Measurements from ENCODE around the gene RIPK1. TPM values are rescaled to one million over a fixed set of nuclear protein-coding genes. Genes with fewer than 3 reads are reported as not detected.
"Not testable (repeated sequence)": the region's sequence is repeated elsewhere in the genome, so short reads cannot be mapped to it uniquely, and the experiment has no call there.

RIPK1 gene
- total RNA-seq, 1 donor from 2014 or later: 17.0 TPM

DNA sequence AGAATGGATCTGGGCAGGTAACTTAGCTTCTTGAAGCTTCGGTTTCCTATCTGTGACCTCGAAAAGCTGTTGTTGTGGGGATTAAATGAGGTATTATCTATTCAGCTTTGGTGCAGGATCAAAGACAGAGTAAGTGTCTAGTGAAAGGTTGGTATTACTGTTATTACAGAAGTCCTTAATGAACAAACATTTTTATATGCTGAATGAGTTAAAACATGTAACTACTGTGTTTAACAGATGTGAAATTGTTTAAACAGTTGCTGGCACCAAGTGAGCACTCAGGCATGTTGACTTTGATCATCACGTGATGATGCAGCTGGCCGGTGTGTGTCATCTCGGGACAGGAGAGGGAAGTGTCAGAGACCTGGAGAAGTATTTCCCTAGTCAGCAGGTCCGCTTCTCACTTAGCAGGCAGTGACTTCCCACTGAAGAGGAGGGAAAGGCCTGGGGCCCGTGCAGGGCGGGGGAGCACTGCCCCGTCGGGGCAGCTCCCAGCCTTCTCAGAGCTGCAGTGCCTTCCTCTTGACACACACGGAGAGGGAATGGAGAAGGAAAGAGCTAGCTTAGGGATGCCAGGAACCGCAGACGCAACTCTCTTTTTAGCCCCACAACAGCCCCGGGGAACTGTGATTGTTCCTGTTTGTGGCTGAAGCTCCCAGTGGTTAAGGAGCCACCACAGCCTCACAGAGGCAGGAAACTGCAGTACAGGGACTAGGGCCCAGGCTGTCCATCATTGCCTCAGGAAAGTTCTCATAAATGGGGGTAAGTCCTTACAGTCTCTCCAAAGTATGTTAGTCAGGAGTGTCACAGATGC lies 71.0 kb downstream of the RIPK1 start:
- no peak overlapping the region for H3K4me3 Mint-ChIP-seq
- H3K27ac Mint-ChIP-seq: no peak overlapping the region
- H3K36me3 Mint-ChIP-seq (ENCODE audit: low read depth): peaks cover 6% of the 10 kb centered on the region
- no peak for DNase-seq
- intact Hi-C loops (cut with micrococcal nuclease): no loop called here
- no peaks in the 10 kb centered on the region for H3K9me3 Mint-ChIP-seq
- peaks cover 8% of the 10 kb centered on the region for H3K4me1 Mint-ChIP-seq
- H3K27me3 Mint-ChIP-seq: no peaks in the 10 kb centered on the region

DNA sequence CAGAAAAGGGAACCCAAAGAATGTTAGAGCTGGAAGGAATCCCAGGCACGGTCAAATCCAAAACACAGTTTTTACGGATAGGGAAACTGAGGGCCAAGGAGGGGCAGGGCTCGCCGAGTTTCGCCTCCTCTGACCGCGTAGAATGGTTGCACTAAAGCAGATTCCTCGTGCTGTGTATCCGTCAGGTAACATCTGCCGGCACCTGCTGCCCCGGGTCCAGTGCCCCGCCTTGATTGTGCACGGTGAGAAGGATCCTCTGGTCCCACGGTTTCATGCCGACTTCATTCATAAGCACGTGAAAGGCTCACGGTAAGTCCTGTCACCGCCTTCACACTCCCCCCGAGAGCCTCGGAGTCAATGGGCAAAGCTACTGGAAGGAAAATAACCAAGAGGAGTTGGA lies 71.9 kb downstream of the RIPK1 start:
- Mint-ChIP-seq H3K27ac (no peak overlapping the region), H3K9me3 (no peaks in the 10 kb centered on the region), H3K36me3 (ENCODE audit: low read depth) (peaks cover 6% of the 10 kb centered on the region), H3K4me3 (no peak overlapping the region), H3K27me3 (no peaks in the 10 kb centered on the region), H3K4me1 (peaks cover 14% of the 10 kb centered on the region)
- DNase-seq: no peak
- intact Hi-C loops (cut with micrococcal nuclease): no loop called here

GRCh38 chr6:3142536-3142935 lies 74.2 kb downstream of the RIPK1 start:
- H3K4me3 Mint-ChIP-seq: no peak overlapping the region
- peaks cover 14% of the 10 kb centered on the region for H3K4me1 Mint-ChIP-seq
- peaks cover 2% of the 10 kb centered on the region for H3K9me3 Mint-ChIP-seq
- no peak for DNase-seq
- peaks cover 6% of the 10 kb centered on the region for H3K36me3 Mint-ChIP-seq (ENCODE audit: low read depth)
- intact Hi-C loops (cut with micrococcal nuclease): no loop called here
- H3K27ac Mint-ChIP-seq: no peak overlapping the region
- no peaks in the 10 kb centered on the region for H3K27me3 Mint-ChIP-seq

DNA sequence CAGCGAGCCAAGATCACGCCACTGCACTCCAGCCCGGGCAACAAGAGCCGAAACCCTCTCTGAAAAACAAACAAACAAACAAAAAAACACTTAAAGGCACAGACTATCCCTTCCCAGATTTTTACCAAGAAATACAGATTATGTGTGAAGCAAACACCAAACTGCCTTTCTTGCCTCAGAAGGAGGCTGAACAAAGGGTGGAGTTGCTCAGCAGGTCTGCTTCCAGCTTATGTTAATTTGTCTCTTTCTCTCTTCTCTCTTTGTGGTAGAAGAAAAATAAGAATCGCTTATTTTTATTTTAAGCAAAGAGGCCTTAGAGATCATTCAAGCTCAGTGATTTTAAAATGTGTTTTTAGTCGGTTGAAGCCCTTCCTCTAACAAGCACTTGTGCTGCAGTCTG lies 74.9 kb downstream of the RIPK1 start:
- H3K9me3 Mint-ChIP-seq: peaks cover 3% of the 10 kb centered on the region
- no peak overlapping the region for H3K27ac Mint-ChIP-seq
- H3K36me3 Mint-ChIP-seq (ENCODE audit: low read depth): peaks cover 6% of the 10 kb centered on the region
- H3K4me3 Mint-ChIP-seq: no peak overlapping the region
- H3K27me3 Mint-ChIP-seq: no peaks in the 10 kb centered on the region
- DNase-seq: no peak
- peaks cover 14% of the 10 kb centered on the region for H3K4me1 Mint-ChIP-seq
- intact Hi-C loops (cut with micrococcal nuclease): no loop called here

- Mint-ChIP-seq H3K4me3 (no peak overlapping the region), H3K36me3 (ENCODE audit: low read depth) (peaks cover 6% of the 10 kb centered on the region), H3K27me3 (no peaks in the 10 kb centered on the region), H3K27ac (peak overlapping the region; percentile 4), H3K4me1 (peaks cover 6% of the 10 kb centered on the region), H3K9me3 (peaks cover 3% of the 10 kb centered on the region)
- DNase-seq: no peak
- intact Hi-C loops (cut with micrococcal nuclease): no loop called here
Measured at GRCh38 chr6:3144571-3144970, 76.3 kb downstream of the RIPK1 start.

GRCh38 chr6:3147914-3148757 lies 79.8 kb downstream of the RIPK1 start:
- no peak overlapping the region for H3K27ac Mint-ChIP-seq

DNA sequence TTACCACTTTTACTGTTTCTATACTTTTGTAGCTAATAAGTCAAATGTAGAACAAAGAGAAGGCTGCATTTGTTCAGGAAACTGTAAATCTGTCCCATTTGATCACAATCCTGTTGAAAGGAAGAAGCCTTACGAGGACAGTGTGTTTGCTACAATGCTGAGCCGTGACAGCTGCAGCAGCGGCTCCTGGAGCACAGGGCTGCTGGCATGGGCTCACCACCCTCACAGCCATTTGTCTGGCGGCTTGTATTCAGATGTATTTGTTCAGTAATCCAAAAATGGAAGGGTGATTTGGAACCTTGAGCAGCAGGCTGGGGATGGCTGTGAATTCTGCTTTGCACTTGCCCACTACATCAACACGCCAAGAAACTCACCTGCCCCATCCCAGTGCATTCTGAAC lies 83.4 kb downstream of the RIPK1 start:
- Mint-ChIP-seq H3K4me3 (no peak overlapping the region), H3K4me1 (peaks cover 4% of the 10 kb centered on the region), H3K9me3 (peaks cover 3% of the 10 kb centered on the region), H3K27ac (no peak overlapping the region), H3K36me3 (ENCODE audit: low read depth) (peaks cover 7% of the 10 kb centered on the region), H3K27me3 (peaks cover 19% of the 10 kb centered on the region)
- intact Hi-C loops (cut with micrococcal nuclease): no loop called here
- no peak for DNase-seq

More at GRCh38 chr6:3147914-3148757, 79.8 kb downstream of the RIPK1 start:
- no peak for DNase-seq
- H3K9me3 Mint-ChIP-seq: peaks cover 3% of the 10 kb centered on the region
- H3K4me1 Mint-ChIP-seq: peaks cover 6% of the 10 kb centered on the region
- peaks cover 5% of the 10 kb centered on the region for H3K36me3 Mint-ChIP-seq (ENCODE audit: low read depth)
- no peak overlapping the region for H3K4me3 Mint-ChIP-seq
- intact Hi-C loops (cut with micrococcal nuclease): no loop called here
- peaks cover 8% of the 10 kb centered on the region for H3K27me3 Mint-ChIP-seq

DNA sequence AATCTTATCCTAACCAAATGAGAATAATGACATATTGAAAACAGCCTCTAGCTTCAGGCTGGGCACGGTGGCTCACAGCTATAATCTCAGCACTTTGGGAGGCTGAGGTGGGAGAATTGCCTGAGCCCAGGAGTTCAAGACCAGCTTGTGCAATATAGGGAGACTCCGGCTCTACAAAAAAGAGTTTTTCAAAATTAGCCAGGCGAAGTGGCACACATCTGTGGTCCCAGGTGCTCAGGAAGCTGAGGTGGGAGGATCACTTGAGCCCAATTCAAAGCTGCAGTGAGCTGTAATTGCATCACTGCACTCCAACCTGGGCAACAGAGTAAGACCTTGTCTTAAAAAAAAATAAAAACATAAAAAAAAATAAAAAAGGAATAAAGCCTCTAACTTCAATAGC lies 84.4 kb downstream of the RIPK1 start:
- intact Hi-C loops (cut with micrococcal nuclease): no loop called here
- peaks cover 4% of the 10 kb centered on the region for H3K36me3 Mint-ChIP-seq (ENCODE audit: low read depth)

GRCh38 chr6:3155416-3155815 lies 87.1 kb downstream of the RIPK1 start:
- DNase-seq; H3K27ac Mint-ChIP-seq; H3K36me3 Mint-ChIP-seq (ENCODE audit: low read depth); H3K9me3 Mint-ChIP-seq: not testable (repeated sequence)
- H3K27me3 Mint-ChIP-seq: peaks cover 37% of the 10 kb centered on the region
- H3K4me3 Mint-ChIP-seq: peak overlapping the region; percentile 28
- H3K4me1 Mint-ChIP-seq: peaks cover 15% of the 10 kb centered on the region
- intact Hi-C loops (cut with micrococcal nuclease): loop anchor here (5.0 kb wide), 1 partner anchor 982 kb away; the partner anchor contains the start of gene ECI2

More for the DNA sequence above, 84.4 kb downstream of the RIPK1 start:
- peaks cover 7% of the 10 kb centered on the region for H3K4me1 Mint-ChIP-seq
- H3K27ac Mint-ChIP-seq: no peak overlapping the region
- no peak for DNase-seq
- peaks cover 21% of the 10 kb centered on the region for H3K27me3 Mint-ChIP-seq
- H3K9me3 Mint-ChIP-seq: no peaks in the 10 kb centered on the region
- no peak overlapping the region for H3K4me3 Mint-ChIP-seq

DNA sequence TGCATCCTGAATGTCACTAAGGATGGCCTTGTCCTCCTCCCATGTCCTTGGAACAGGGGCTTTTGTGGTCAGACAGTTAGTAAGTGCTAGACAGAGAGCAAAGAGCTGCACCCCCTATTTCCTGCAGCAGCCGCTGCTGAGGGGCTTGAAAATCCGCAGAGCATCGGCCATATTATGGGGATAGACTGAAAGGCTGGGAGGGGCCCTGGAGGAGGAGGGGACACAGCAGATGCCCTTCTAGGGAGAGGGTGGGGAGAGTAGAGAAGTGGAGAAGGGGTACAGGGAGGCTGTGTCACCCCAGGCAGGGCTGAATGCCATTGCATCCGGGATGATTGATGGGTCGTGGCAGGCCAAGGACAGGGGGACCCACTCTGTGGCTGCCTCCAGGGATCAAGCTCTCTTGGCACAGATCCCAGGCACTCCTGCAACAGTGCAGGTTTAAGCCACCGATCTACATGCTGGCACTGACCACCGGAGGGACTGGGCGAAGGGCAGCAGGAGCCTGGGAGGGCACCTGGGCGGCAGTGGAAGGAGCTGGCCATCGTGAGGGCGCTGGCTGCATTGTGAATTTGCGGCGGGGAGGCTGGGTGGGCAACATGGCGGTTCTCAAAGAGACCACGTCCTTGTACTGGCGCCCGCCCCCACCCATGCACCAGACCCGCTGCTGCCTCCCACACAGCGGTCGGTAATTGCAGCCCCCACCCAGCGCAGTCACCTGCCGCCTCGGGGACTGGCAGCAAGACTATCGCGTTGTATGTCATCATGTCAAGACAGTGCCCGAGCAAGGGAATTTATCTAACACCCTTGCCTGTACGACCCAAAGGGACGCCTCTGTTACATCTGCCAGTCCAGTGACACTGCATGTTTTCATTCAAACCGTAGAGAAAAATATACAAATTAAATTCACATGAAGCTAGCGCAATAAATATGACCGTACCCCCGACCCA lies 88.2 kb downstream of the RIPK1 start:
- not testable (repeated sequence) for H3K9me3 Mint-ChIP-seq; H3K36me3 Mint-ChIP-seq (ENCODE audit: low read depth)
- intact Hi-C loops (cut with micrococcal nuclease): loop anchor here (1.0 to 5.0 kb wide), 5 partner anchors 24 to 981 kb away; partner anchors contain the start of genes BPHL and ECI2
- DNase-seq: peak; percentile 69
- H3K4me3 Mint-ChIP-seq: peak overlapping the region; percentile 86
- peaks cover 19% of the 10 kb centered on the region for H3K4me1 Mint-ChIP-seq
- H3K27me3 Mint-ChIP-seq: peaks cover 38% of the 10 kb centered on the region
- peak overlapping the region; percentile 36 for H3K27ac Mint-ChIP-seq

DNA sequence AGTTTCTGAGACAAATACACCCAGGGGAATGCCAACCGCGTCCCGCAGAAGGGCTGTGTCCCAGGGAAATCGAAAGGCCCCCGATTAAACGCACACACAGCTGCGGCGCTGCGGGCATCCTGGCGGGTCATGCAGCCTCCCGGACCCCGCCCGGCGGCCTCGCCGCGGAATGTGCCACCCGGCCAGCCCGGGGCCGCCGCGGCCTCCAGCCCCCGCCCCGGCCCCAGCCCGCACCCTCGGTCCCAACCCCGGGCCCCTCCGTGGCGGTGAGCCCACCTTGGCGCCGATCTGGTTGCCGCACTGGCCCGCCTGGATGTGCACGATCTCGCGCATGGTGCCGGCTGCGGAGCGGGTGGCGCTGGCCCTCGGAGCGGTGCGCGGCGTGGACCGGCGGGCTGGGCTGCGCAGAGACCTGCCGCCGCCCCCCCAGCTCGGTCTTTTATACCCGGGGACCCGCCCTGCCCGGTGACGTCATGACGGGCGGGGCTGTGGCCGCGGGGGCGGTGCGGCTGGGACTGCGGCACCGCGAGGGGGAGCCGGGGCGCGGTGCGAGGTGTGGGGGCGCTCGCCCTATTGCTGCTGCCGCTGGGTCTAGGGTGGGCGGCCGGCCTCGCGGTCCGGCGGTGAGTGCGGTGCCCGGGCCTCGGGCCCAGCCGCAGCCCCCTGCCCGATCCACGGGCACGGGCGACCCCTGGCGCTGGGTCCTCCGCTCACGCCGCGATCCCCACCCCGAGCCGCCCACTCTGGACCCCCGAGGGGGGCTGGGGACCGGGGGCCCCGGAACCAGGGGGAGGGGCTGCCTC lies 89.0 kb downstream of the RIPK1 start, which contains the start of gene TUBB2A:
Gene TUBB2A, minus strand, starts transcription at position 414 of the 803 bp plus-strand sequence. Its CDS starts 81 bp downstream, at position 333.
- peak within 1 kb of the TSS; percentile 86 for H3K4me3 Mint-ChIP-seq
- peak; percentile 97 for DNase-seq
- H3K27me3 Mint-ChIP-seq: peaks cover 40% of the 10 kb centered on the region
- H3K9me3 Mint-ChIP-seq: peaks cover 4% of the 10 kb centered on the region
- intact Hi-C loops (cut with micrococcal nuclease): loop anchor here (1.0 to 5.0 kb wide), 4 partner anchors 31 to 980 kb away; partner anchors contain the start of genes BPHL and ECI2
- peaks cover 22% of the 10 kb centered on the region for H3K4me1 Mint-ChIP-seq
- H3K27ac Mint-ChIP-seq: peak within 1 kb of the TSS; percentile 76
- H3K36me3 Mint-ChIP-seq (ENCODE audit: low read depth): peaks cover 7% of the 10 kb centered on the region

All from activated CD4-positive, alpha-beta T cell treated with anti-CD3 and anti-CD28 coated beads, Interleukin-2, amount 10 ng/mL, durations not matched to agents 24 days and 14 days (primary cell).